Thoracic aorta (tissue), 2 donors: ENCODE results near the gene LRRC32. TPM values are rescaled to one million over a fixed set of nuclear protein-coding genes. Genes with fewer than 3 reads are reported as not detected.
"Not testable (repeated sequence)": the region's sequence is repeated elsewhere in the genome, so short reads cannot be mapped to it uniquely, and the experiment has no call there.

ENCODE experiments used
- ATAC-seq: fragments of 150-250 bp; one replicate; pipeline ENCODE4 v1.8.0; 2017; ENCODE audit warnings: low read depth; ENCODE audit not compliant: insufficient number of reproducible peaks, low FRiP score
- DNase-seq: peaks from one replicate; pipeline ENCODE4 v3.0.0-alpha.2; 2020; ENCODE audit warnings: low spot score
- H3K27ac ChIP-seq, 2 donors: fragments of 200-600 bp; sonication (generic); 1 replicate in 1 of 2; 2 replicates in 1 of 2; pipeline ENCODE4 v1.5.1; 2016; ENCODE audit warnings: mild to moderate bottlenecking in 2 of 2, moderate library complexity in 2 of 2
- H3K27me3 ChIP-seq: fragments of 200-600 bp; sonication (generic); replicated peaks from 2 replicates; pipeline ENCODE4 v1.6.0; 2016; ENCODE audit warnings: mild to moderate bottlenecking; ENCODE audit not compliant: insufficient read depth
- H3K36me3 ChIP-seq: fragments of 200-600 bp; sonication (generic); one replicate; pipeline ENCODE4 v1.5.1; 2016
- H3K4me1 ChIP-seq, 2 donors: fragments of 200-600 bp; sonication (generic); 1 replicate in 1 of 2; 2 replicates in 1 of 2; pipeline versions ENCODE4 v1.5.1 to v1.6.0; 2016; ENCODE audit warnings: low read depth in 2 of 2, mild to moderate bottlenecking in 1 of 2; ENCODE audit not compliant: control insufficient read depth in 1 of 2
- H3K4me3 ChIP-seq: fragments of 200-600 bp; sonication (generic); 2 replicates; pipeline ENCODE4 v1.5.1; 2016; ENCODE audit warnings: mild to moderate bottlenecking
- H3K9me3 ChIP-seq: fragments of 200-600 bp; sonication (generic); 2 replicates; pipeline ENCODE4 v1.5.1; 2016
- total RNA-seq, 2 donors: library from RNA; depleted of rRNA; stranded (reverse); fragments of >200 nt; gene quantifications; one replicate each; pipeline versions ENCODE4 v1.1.0 to v1.2.3, GENCODE V29; 2016
- TF ChIP-seq, protein P1 (sequence below): fragments of 200-600 bp; sonication (generic); IDR thresholded peaks from one replicate; pipeline ENCODE4 v1.5.1; 2019; ENCODE audit warnings: antibody characterized with exemption

LRRC32 gene
- total RNA-seq, 2 donors from 2014 or later: 133 to 214 TPM

DNA sequence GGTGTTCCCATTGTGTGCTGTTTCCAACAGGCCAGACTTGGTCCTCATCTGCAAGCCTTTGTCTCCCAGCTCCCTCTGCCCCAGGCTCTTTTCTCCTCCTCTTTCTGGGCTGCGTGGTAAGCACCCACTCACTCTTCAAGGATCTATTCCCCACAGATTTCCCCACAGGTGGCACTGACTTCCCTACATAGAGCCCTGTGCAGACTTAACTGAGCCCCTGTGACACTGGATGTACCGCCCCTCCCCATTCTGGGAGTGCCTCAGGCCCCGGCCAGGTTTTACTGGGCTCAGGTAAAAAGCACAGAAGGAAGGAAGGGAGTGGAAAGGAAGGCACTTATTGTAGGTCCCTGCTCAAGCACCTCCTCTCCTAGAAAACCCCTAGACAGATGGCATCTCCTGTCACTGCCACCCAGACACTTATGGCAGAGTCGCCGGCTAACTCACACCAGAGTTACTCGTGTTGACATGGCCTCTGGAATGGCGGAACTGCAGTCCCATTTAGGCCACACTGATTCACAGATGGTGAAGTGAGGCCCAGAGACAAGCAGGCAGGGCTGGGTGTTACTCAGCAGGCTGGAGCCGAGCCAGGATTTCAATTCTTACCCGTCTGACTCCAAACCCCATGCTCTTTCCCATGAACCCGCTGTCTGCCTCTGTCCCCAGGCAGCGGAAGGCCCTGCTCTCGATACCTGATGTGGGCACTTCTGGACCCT is 47.2 kb downstream of the LRRC32 start:
- no peak for ATAC-seq
- no peak for DNase-seq
- peaks cover 17 to 44% of the 10 kb centered on the region in 2 donors for H3K4me1 ChIP-seq

DNA sequence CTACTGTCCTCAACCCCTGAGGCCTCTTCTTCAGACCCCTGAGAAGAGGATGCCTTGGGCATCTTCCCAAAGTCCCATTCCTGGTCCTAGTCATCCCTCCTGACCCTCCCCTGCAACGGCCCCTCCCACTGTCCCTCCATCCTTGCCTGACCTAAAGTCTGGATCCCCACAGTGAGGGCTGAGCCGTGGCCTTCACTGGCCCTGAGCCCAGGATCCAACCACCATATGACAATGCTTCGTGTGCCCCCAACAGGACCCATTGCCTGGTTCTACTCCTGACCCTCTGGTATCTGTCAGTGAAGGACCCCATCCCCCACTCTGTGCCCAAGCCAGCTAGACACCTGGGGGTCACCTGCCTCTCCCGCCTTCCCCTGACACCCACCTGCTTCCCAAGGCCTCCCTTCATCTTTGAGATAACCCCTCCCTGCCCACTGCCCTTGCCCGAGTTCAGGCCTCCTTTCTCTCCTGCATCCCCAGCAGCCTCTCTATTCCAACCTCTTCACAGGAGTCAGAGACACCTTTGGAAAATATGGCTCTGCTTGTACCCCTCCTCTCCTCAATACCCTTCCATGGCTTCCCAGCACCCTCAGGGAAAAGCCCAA is 48.0 kb downstream of the LRRC32 start:
- H3K27me3 ChIP-seq: no peaks in the 10 kb centered on the region
- DNase-seq: no peak
- TF ChIP-seq, protein P1, sequence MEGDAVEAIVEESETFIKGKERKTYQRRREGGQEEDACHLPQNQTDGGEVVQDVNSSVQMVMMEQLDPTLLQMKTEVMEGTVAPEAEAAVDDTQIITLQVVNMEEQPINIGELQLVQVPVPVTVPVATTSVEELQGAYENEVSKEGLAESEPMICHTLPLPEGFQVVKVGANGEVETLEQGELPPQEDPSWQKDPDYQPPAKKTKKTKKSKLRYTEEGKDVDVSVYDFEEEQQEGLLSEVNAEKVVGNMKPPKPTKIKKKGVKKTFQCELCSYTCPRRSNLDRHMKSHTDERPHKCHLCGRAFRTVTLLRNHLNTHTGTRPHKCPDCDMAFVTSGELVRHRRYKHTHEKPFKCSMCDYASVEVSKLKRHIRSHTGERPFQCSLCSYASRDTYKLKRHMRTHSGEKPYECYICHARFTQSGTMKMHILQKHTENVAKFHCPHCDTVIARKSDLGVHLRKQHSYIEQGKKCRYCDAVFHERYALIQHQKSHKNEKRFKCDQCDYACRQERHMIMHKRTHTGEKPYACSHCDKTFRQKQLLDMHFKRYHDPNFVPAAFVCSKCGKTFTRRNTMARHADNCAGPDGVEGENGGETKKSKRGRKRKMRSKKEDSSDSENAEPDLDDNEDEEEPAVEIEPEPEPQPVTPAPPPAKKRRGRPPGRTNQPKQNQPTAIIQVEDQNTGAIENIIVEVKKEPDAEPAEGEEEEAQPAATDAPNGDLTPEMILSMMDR: no peak
- H3K9me3 ChIP-seq: peaks cover 9% of the 10 kb centered on the region
- no peaks in the 10 kb centered on the region for H3K36me3 ChIP-seq
- no peak for ATAC-seq
- H3K4me1 ChIP-seq: peaks cover 17 to 46% of the 10 kb centered on the region in 2 donors
- no peak overlapping the region for H3K4me3 ChIP-seq
- peak overlapping the region in 1 of 2 donors; percentile 64 for H3K27ac ChIP-seq

More for the DNA sequence above, 47.2 kb downstream of the LRRC32 start:
- TF ChIP-seq, protein P1: no peak
- Histone ChIP-seq H3K9me3 (peaks cover 9% of the 10 kb centered on the region), H3K27ac (no peak overlapping the region), H3K27me3 (no peaks in the 10 kb centered on the region), H3K36me3 (no peaks in the 10 kb centered on the region), H3K4me3 (no peak overlapping the region)

DNA sequence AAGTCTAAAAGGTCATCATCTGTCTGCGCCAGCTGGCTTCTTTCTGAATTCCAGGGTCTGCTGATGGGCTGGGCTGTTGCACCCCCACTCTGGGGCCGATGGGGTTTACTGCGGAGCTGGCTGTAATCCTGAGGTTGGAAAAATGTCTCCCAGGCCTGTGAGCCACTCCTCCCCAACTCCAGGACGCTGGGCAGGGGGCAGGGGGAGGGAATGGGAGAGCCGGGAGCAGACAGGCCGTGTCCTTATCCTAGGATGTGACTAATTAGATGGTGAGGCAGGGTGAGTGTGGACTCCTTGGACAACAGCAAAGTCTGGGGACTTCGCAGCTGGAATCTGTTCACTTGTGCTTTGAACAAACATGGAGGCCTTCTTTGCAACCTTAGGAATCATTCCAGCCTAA is 48.7 kb downstream of the LRRC32 start:
- TF ChIP-seq, protein P1: no peak
- no peaks in the 10 kb centered on the region for H3K27me3 ChIP-seq
- peaks cover 17 to 47% of the 10 kb centered on the region in 2 donors for H3K4me1 ChIP-seq
- DNase-seq (no peak), ATAC-seq (no peak)
- H3K36me3 ChIP-seq: no peaks in the 10 kb centered on the region
- peaks cover 9% of the 10 kb centered on the region for H3K9me3 ChIP-seq
- peak overlapping the region; percentile 58 to 64 for H3K27ac ChIP-seq
- H3K4me3 ChIP-seq: no peak overlapping the region

DNA sequence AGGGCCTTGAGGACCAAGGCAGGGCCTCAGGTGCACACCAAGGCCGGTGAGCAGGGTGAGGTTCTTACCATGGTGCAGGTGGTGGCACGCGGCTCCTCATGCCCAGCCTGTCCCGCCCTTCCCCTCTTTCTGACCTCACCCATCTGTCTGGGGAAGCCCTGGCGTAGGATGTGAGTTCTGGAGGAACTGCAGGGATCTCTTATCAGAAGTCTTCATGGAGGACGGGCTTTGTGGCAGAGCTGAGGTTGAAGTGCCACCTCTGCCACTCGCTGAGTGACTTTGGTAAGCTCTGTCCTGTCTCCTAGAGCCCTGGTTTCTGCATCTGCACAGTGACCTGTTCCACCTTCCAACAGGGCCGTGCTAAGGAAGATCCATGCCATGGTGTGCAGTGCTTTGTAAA is 49.1 kb downstream of the LRRC32 start:
- no peaks in the 10 kb centered on the region for H3K27me3 ChIP-seq
- no peak for ATAC-seq
- DNase-seq: no peak
- H3K4me1 ChIP-seq: peaks cover 17 to 47% of the 10 kb centered on the region in 2 donors
- peak overlapping the region; percentile 58 to 64 for H3K27ac ChIP-seq
- H3K4me3 ChIP-seq: no peak overlapping the region
- H3K36me3 ChIP-seq: no peaks in the 10 kb centered on the region
- TF ChIP-seq, protein P1: no peak
- peaks cover 9% of the 10 kb centered on the region for H3K9me3 ChIP-seq

DNA sequence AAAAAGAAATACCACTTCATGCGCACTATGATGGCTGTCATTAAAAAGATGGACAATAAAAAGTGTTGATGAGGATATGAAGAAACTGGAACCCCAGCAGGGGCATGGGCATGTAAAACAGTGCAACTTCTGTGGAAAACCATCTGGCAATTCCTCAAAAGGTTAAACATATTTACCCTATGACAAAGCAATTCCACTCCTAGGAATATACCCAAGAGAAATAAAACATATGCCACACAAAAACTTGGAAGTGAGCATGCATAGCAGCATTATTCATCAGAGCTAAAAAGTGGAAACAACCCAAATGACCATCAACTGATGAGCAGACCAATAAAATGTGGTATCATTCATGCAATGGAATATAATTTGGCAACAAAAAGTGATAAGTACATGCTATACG is 50.1 kb downstream of the LRRC32 start:
- H3K27me3 ChIP-seq: no peaks in the 10 kb centered on the region
- DNase-seq: no peak
- H3K9me3 ChIP-seq: peaks cover 5% of the 10 kb centered on the region
- peak overlapping the region in 1 of 2 donors; percentile 64 for H3K27ac ChIP-seq
- H3K4me3 ChIP-seq: no peak overlapping the region
- H3K36me3 ChIP-seq: no peaks in the 10 kb centered on the region
- H3K4me1 ChIP-seq: peaks cover 24 to 54% of the 10 kb centered on the region in 2 donors
- no peak for ATAC-seq
- TF ChIP-seq, protein P1: no peak

DNA sequence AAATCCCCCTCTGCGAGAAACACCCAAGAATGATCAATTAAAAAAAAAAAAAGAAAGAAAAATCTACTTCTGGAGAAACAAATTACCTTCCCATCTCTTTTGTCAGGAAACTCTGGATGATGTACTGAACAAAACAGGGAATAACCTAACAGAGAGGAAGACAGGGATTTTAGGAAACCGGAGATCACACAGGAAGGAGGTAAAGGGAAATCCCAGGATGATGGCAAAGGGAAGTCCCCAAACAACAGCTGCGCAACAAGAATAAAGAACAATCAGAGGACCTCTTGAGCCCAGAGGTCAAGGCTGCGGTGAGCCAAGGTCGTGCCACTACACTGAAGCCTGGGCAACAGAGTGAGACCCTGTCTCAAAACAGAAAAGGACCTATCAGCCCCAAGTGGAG is 50.7 kb downstream of the LRRC32 start:
- H3K36me3 ChIP-seq, H3K4me3 ChIP-seq, H3K9me3 ChIP-seq, ATAC-seq, H3K27me3 ChIP-seq, DNase-seq: not testable (repeated sequence)
- peak overlapping the region in 1 of 2 donors; percentile 39 for H3K27ac ChIP-seq
- H3K4me1 ChIP-seq: peaks cover 25 to 61% of the 10 kb centered on the region in 2 donors
